A549 (cell line): ENCODE data around the gene MED22. TPM values are rescaled to one million over a fixed set of nuclear protein-coding genes. Genes with fewer than 3 reads are reported as not detected.

Experiments
- ATAC-seq, 2 experiments: fragments of 200-7000 bp in 1 of 2; fragments of >200 bp in 1 of 2; cut with Nextera tagmentation in 1 of 2; cut with Tn5 transposase in 1 of 2; 3 replicates each; pipeline versions ENCODE4 v1.8.0 to v1.9.1; 2018 to 2020; ENCODE audit warnings: mild to moderate bottlenecking in 1 of 2, moderate library complexity in 1 of 2
- CTCF ChIA-PET: fragments of 300-600 bp; sonication (Branson Sonifier 250); formaldehyde crosslinking; extraction: SDS; loops from one replicate; lab custom pipeline; 2021; ENCODE audit warnings: antibody characterized with exemption, inconsistent platforms; lab: Yijun Ruan, JAX
- POLR2A ChIA-PET: fragments of 350-600 bp; formaldehyde crosslinking; extraction: SDS; loops from one replicate; lab custom pipeline; 2021; ENCODE audit warnings: antibody characterized with exemption, inconsistent platforms; lab: Yijun Ruan, JAX
- DNase-seq, 2 experiments: peaks; one replicate each; pipeline versions ENCODE4 v3.0.0 to v3.0.0-alpha.2; 2011 to 2016; ENCODE audit warnings: low read depth in 1 of 2, low spot score in 1 of 2
- FAIRE-seq: peaks from 2 replicates; lab custom pipeline; 2011; peaks lifted over from hg19 to GRCh38; lab: Jason Lieb, UNC
- H3K27ac ChIP-seq, 2 experiments: fragments of >200 bp; sonication (Bioruptor Twin); formaldehyde crosslinking; 3 replicates each; pipeline ENCODE4 v1.5.1; 2016 to 2017
- H3K4me1 ChIP-seq: fragments of >200 bp; sonication (Bioruptor Twin); formaldehyde crosslinking; 3 replicates; pipeline ENCODE4 v1.6.1; 2016
- H3K4me2 ChIP-seq: fragments of >200 bp; sonication (Bioruptor Twin); formaldehyde crosslinking; 3 replicates; pipeline ENCODE4 v1.6.1; 2016
- H3K4me3 ChIP-seq: fragments of >200 bp; sonication (Bioruptor Twin); formaldehyde crosslinking; 3 replicates; pipeline ENCODE4 v1.5.1; 2016
- H3K9me3 ChIP-seq: fragments of >200 bp; sonication (Bioruptor Twin); formaldehyde crosslinking; 3 replicates; pipeline ENCODE4 v1.6.1; 2016
- BHLHE40 ChIP-seq: IDR thresholded peaks from 2 replicates; pipeline ENCODE4 v1.6.1; 2012; ENCODE audit warnings: low read depth, low read length, inconsistent platforms
- CBX2 ChIP-seq: fragments of 200-600 bp; sonication (generic); IDR thresholded peaks from 2 replicates; pipeline ENCODE4 v1.6.1; 2016; ENCODE audit warnings: low read depth, mild to moderate bottlenecking, borderline replicate concordance
- CEBPB ChIP-seq, 2 experiments: fragments of >200 bp in 1 of 2; sonication (Bioruptor Twin) in 1 of 2; formaldehyde crosslinking in 1 of 2; IDR thresholded peaks; 2 replicates each; pipeline ENCODE4 v1.6.1; 2012 to 2016
- GATA3 ChIP-seq: IDR thresholded peaks from 2 replicates; pipeline ENCODE4 v1.6.1; 2012; ENCODE audit warnings: borderline replicate concordance
- HOXB13 ChIP-seq: fragments of 250-450 bp; sonication (Bioruptor Pico); IDR thresholded peaks from 2 replicates; pipeline ENCODE4 v1.5.0; 2020; ENCODE audit warnings: low read depth, mild to moderate bottlenecking, moderate library complexity
- JUN ChIP-seq, 2 experiments: fragments of >200 bp; sonication (Bioruptor Twin); formaldehyde crosslinking; IDR thresholded peaks; 2 replicates in 1 of 2; 3 replicates in 1 of 2; pipeline ENCODE4 v1.6.1; 2016 to 2017
- JUNB ChIP-seq: fragments of >200 bp; sonication (Bioruptor Twin); formaldehyde crosslinking; IDR thresholded peaks from 2 replicates; pipeline ENCODE4 v1.6.1; 2016
- KDM1A ChIP-seq: fragments of 200-600 bp; sonication (generic); IDR thresholded peaks from 2 replicates; pipeline ENCODE4 v1.6.1; 2016; ENCODE audit warnings: low read depth, mild to moderate bottlenecking
- MAZ ChIP-seq: fragments of 150-350 bp; IDR thresholded peaks from 2 replicates; pipeline ENCODE4 v1.6.1; 2014; ENCODE audit warnings: antibody characterized with exemption, low read depth, low read length, borderline replicate concordance
- POLR2A ChIP-seq: IDR thresholded peaks from 2 replicates; pipeline ENCODE4 v1.6.1; 2012; ENCODE audit warnings: mild to moderate bottlenecking, low read length
- RAD21 ChIP-seq, 2 experiments: fragments of >200 bp in 1 of 2; sonication (Bioruptor Twin) in 1 of 2; formaldehyde crosslinking in 1 of 2; IDR thresholded peaks in 1 of 2; conservative IDR thresholded peaks in 1 of 2; 2 replicates in 1 of 2; 3 replicates in 1 of 2; pipeline ENCODE4 v1.6.1; 2012 to 2018; ENCODE audit warnings: inconsistent platforms in 1 of 2
- WGBS: methylation state at CpG from one replicate; pipeline ENCODE4 v1.1.6; 2017; ENCODE audit errors: missing lambda C conversion rate; 5-methylcytosine and 5-hydroxymethylcytosine counted together
- polyA plus RNA-seq, 4 experiments: library from polyadenylated mRNA; depleted of rRNA in 3 of 4; stranded (reverse); fragments of >200 nt; fragmentation: RNase III in 1 of 4; extraction: RNeasy Plus Mini Kit Qiagen cat#74134 plus additional on column Dnase treatment in 1 of 4; gene quantifications; 2 replicates in 3 of 4; 3 replicates in 1 of 4; pipeline ENCODE4 v1.2.3, GENCODE V29; 2011 to 2017
- TF ChIP-seq, protein P1 (sequence below): fragments of 250-450 bp; sonication (Bioruptor Pico); IDR thresholded peaks from 2 replicates; pipeline ENCODE4 v1.5.0; 2021; ENCODE audit warnings: mild to moderate bottlenecking, moderate library complexity, borderline replicate concordance
- TF ChIP-seq, protein P2 (sequence below): fragments of 250-450 bp; sonication (Bioruptor Pico); IDR thresholded peaks from 2 replicates; pipeline ENCODE4 v1.5.0; 2020; ENCODE audit warnings: low read depth, mild to moderate bottlenecking, moderate library complexity
- TF ChIP-seq, protein P3 (sequence below): fragments of 150-350 bp; IDR thresholded peaks from 2 replicates; pipeline ENCODE4 v1.6.1; 2014; ENCODE audit warnings: low read depth, mild to moderate bottlenecking, low read length
- TF ChIP-seq, protein P4 (sequence below): fragments of 200-600 bp; sonication (generic); IDR thresholded peaks from 2 replicates; pipeline ENCODE4 v1.6.1; 2016; ENCODE audit warnings: antibody characterized with exemption, mild to moderate bottlenecking, moderate library complexity
- TF ChIP-seq, protein P5 (sequence below): IDR thresholded peaks from 2 replicates; pipeline ENCODE4 v1.6.1; 2012; ENCODE audit warnings: low read depth, borderline replicate concordance

MED22 gene
- polyA plus RNA-seq, 2 of the 4 experiments (the other 2 are of a cell fraction) = 15.7 to 22.0 TPM

DNA sequence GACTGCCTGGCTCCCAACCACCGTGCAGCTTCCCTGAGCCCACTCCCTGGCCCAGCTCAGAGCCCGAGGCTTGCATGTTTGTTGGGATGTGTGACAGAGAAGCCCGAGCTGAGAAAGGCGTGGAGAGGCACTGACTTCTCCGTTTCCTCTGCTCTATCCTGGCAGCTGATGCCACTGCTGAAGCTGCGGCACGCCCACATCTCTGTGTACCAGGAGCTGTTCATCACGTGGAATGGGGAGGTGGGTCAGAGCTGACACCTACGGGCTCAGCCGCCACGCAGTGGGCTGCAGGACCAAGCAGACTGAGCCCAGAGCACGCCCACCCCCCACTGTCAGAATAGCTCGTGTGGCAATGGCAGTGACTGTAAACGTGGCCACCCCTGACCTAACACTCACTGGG is 37.5 kb upstream of the MED22 start:
- ChIA-PET POLR2A (no interaction called here), CTCF (interaction anchor here (1.5 to 4.2 kb wide), 5 partner anchors 12 to 200 kb away, joined by 5 to 21 read pairs (median 7); no protein-coding TSS in a partner anchor)
- 63% methylated on average over 11 of the region's 14 CpGs for WGBS
- no peaks in the 10 kb centered on the region for H3K4me1 ChIP-seq
- TF ChIP-seq JUN (IDR thresholded peaks at IDR 0.05) (no peak), JUNB (no peak), MAZ (no peak), GATA3 (no peak), KDM1A (no peak), CBX2 (no peak), BHLHE40 (no peak), RAD21 (conservative IDR thresholded peaks at IDR 0.05 in 1 of 2, IDR thresholded peaks at IDR 0.05 in 1 of 2) (no peak), POLR2A (no peak), HOXB13 (CRISPR knock-in tag) (no peak)
- TF ChIP-seq, protein P1, sequence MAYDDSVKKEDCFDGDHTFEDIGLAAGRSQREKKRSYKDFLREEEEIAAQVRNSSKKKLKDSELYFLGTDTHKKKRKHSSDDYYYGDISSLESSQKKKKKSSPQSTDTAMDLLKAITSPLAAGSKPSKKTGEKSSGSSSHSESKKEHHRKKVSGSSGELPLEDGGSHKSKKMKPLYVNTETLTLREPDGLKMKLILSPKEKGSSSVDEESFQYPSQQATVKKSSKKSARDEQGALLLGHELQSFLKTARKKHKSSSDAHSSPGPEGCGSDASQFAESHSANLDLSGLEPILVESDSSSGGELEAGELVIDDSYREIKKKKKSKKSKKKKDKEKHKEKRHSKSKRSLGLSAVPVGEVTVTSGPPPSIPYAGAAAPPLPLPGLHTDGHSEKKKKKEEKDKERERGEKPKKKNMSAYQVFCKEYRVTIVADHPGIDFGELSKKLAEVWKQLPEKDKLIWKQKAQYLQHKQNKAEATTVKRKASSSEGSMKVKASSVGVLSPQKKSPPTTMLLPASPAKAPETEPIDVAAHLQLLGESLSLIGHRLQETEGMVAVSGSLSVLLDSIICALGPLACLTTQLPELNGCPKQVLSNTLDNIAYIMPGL (CRISPR knock-in tag) = no peak
- TF ChIP-seq, protein P2, sequence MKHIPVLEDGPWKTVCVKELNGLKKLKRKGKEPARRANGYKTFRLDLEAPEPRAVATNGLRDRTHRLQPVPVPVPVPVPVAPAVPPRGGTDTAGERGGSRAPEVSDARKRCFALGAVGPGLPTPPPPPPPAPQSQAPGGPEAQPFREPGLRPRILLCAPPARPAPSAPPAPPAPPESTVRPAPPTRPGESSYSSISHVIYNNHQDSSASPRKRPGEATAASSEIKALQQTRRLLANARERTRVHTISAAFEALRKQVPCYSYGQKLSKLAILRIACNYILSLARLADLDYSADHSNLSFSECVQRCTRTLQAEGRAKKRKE (CRISPR knock-in tag) = no peak
- TF ChIP-seq, protein P3, sequence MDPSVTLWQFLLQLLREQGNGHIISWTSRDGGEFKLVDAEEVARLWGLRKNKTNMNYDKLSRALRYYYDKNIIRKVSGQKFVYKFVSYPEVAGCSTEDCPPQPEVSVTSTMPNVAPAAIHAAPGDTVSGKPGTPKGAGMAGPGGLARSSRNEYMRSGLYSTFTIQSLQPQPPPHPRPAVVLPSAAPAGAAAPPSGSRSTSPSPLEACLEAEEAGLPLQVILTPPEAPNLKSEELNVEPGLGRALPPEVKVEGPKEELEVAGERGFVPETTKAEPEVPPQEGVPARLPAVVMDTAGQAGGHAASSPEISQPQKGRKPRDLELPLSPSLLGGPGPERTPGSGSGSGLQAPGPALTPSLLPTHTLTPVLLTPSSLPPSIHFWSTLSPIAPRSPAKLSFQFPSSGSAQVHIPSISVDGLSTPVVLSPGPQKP = no peak
- TF ChIP-seq, protein P4, sequence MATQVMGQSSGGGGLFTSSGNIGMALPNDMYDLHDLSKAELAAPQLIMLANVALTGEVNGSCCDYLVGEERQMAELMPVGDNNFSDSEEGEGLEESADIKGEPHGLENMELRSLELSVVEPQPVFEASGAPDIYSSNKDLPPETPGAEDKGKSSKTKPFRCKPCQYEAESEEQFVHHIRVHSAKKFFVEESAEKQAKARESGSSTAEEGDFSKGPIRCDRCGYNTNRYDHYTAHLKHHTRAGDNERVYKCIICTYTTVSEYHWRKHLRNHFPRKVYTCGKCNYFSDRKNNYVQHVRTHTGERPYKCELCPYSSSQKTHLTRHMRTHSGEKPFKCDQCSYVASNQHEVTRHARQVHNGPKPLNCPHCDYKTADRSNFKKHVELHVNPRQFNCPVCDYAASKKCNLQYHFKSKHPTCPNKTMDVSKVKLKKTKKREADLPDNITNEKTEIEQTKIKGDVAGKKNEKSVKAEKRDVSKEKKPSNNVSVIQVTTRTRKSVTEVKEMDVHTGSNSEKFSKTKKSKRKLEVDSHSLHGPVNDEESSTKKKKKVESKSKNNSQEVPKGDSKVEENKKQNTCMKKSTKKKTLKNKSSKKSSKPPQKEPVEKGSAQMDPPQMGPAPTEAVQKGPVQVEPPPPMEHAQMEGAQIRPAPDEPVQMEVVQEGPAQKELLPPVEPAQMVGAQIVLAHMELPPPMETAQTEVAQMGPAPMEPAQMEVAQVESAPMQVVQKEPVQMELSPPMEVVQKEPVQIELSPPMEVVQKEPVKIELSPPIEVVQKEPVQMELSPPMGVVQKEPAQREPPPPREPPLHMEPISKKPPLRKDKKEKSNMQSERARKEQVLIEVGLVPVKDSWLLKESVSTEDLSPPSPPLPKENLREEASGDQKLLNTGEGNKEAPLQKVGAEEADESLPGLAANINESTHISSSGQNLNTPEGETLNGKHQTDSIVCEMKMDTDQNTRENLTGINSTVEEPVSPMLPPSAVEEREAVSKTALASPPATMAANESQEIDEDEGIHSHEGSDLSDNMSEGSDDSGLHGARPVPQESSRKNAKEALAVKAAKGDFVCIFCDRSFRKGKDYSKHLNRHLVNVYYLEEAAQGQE = no peak
- TF ChIP-seq, all 56 proteins: peak for 0
- H3K9me3 ChIP-seq = no peaks in the 10 kb centered on the region
- no peak overlapping the region for H3K4me2 ChIP-seq
- no peak for FAIRE-seq
- H3K4me3 ChIP-seq = no peak overlapping the region
- no peak overlapping the region for H3K27ac ChIP-seq
- DNase-seq = no peak
- ATAC-seq = 0 out of 6 replicates have a peak, but pooled peaks of 1 of the 2 experiments have one; percentile 31

DNA sequence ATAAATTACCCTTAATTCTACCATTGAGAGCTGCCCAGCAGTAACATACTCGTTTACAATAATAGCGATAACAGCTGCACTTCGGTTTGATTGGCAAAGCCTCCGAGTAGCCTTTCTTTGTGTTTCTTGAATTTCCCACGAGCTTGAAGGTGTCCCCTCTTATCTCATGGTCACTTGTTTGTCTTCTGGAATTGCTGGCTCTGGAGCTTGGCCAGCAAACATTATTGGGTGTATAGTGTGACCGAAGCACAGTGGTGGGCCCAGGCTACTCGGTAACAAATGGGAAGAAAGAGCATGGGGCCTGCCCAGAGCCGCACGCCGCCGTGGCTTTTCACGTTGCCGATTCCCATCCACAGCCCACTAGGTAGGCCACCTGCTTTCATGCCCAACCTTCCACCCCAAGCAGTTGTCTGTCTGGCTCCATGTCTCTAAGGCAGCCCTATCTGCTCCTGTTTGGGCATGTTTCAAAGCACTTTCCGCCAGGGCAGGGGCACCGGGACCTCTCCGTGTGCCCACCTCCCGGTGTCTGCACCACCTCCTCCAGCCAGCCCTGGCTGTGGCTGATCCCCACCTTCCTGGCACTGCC is 36.9 kb upstream of the MED22 start:
- POLR2A ChIA-PET = no interaction called here
- ATAC-seq = no peak
- no peak for FAIRE-seq
- DNase-seq = no peak
- Histone ChIP-seq H3K4me1 (no peaks in the 10 kb centered on the region), H3K9me3 (no peaks in the 10 kb centered on the region)
- TF ChIP-seq, protein P5, sequence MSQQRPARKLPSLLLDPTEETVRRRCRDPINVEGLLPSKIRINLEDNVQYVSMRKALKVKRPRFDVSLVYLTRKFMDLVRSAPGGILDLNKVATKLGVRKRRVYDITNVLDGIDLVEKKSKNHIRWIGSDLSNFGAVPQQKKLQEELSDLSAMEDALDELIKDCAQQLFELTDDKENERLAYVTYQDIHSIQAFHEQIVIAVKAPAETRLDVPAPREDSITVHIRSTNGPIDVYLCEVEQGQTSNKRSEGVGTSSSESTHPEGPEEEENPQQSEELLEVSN = no peak
- TF ChIP-seq GATA3 = no peak
- no peak for TF ChIP-seq CEBPB (IDR thresholded peaks at IDR 0.05)
- TF ChIP-seq, all 56 proteins: peak for 0
- Histone ChIP-seq H3K4me2 (no peak overlapping the region), H3K4me3 (no peak overlapping the region), H3K27ac (no peak overlapping the region)
- CTCF ChIA-PET = interaction anchor here (1.5 to 4.2 kb wide), 5 partner anchors 12 to 102 kb away, joined by 5 to 21 read pairs (median 7); no protein-coding TSS in a partner anchor
- 83% methylated on average over 17 of the region's 17 CpGs for WGBS
